IPS-18a (cell line): ENCODE measurements around the gene ZNF816.
"Not testable (repeated sequence)": the region's sequence is repeated elsewhere in the genome, so short reads cannot be mapped to it uniquely, and the experiment has no call there.

Source experiments
- H3K27ac ChIP-seq: one replicate; pipeline ENCODE4 v1.5.1; 2013; ENCODE audit warnings: low read length
- H3K27me3 ChIP-seq: one replicate; pipeline ENCODE4 v1.6.1; 2013; ENCODE audit warnings: mild to moderate bottlenecking, low read length; ENCODE audit not compliant: control insufficient read depth, insufficient read depth
- H3K36me3 ChIP-seq: one replicate; pipeline ENCODE4 v1.6.1; 2013; ENCODE audit warnings: low read depth, low read length; ENCODE audit not compliant: control insufficient read depth
- H3K4me1 ChIP-seq: one replicate; pipeline ENCODE4 v1.6.1; 2013; ENCODE audit warnings: low read depth, low read length; ENCODE audit not compliant: control insufficient read depth
- H3K4me3 ChIP-seq: one replicate; pipeline ENCODE4 v1.5.1; 2013; ENCODE audit warnings: low read length
- H3K9ac ChIP-seq: one replicate; pipeline ENCODE4 v1.6.1; 2013; ENCODE audit warnings: mild to moderate bottlenecking, low read length, moderate library complexity
- H3K9me3 ChIP-seq: one replicate; pipeline ENCODE4 v1.6.1; 2013; ENCODE audit warnings: low read depth, low read length; ENCODE audit not compliant: control insufficient read depth

Gene ZNF816

GRCh38 chr19:52942386-52943133 is 20.1 kb downstream of the ZNF816 start:
- H3K36me3 ChIP-seq, result no peaks in the 10 kb centered on the region
- no peaks in the 10 kb centered on the region for H3K9me3 ChIP-seq
- peak overlapping the region; percentile 68 for H3K9ac ChIP-seq
- H3K27me3 ChIP-seq, result no peaks in the 10 kb centered on the region
- peaks cover 13% of the 10 kb centered on the region for H3K4me1 ChIP-seq
- H3K4me3 ChIP-seq, result peak overlapping the region; percentile 89
- H3K27ac ChIP-seq, result no peak overlapping the region

GRCh38 chr19:52941941-52942385 is 20.7 kb downstream of the ZNF816 start:
- no peaks in the 10 kb centered on the region for H3K36me3 ChIP-seq
- H3K27me3 ChIP-seq, result no peaks in the 10 kb centered on the region
- peaks cover 13% of the 10 kb centered on the region for H3K4me1 ChIP-seq
- H3K4me3 ChIP-seq, result peak overlapping the region; percentile 89
- H3K9me3 ChIP-seq, result no peaks in the 10 kb centered on the region
- peak overlapping the region; percentile 68 for H3K9ac ChIP-seq
- H3K27ac ChIP-seq, result no peak overlapping the region

DNA sequence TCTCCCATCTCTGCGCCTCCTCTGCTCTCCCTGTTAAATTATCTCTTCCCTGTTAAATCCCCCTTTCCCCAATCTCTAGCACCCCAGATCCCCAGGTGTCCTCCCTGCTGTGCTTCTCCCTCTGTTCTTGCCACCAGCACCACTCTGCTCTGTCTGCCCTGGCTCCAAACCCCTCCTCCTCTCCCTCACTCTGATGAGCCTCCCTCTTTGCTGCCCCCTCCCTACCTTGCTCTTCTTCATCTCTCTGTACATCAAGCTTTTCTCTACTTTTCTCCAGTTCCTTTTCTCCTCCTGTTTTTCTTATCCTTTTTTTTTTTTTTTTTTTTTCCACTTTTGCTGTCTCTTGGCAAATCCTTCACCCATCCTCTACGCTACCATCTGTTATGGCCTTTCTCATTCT is 21.2 kb downstream of the ZNF816 start:
- peak overlapping the region; percentile 89 for H3K4me3 ChIP-seq
- peak overlapping the region; percentile 68 for H3K9ac ChIP-seq
- peaks cover 13% of the 10 kb centered on the region for H3K4me1 ChIP-seq
- not testable (repeated sequence) for H3K27me3 ChIP-seq, H3K9me3 ChIP-seq, H3K27ac ChIP-seq, H3K36me3 ChIP-seq

DNA sequence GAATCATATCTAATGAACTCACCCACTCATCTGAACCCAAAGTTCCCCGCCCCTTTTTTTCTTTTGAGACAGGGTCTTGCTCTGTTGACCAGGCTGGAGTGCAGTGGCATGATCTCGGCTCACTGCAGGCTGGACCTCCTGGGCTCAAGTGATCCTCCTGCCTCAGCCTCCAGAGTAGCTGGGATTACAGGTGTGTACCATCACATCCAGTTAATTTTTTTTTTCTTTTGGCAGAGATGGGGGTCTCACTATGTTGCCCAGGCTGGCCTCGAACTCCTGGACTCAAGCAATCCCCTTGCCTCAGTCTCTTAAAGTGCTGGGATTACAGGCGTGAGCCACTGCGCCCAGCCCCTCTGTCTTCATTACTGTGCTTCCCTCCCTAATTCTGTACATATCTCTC is 21.8 kb downstream of the ZNF816 start:
- H3K27me3 ChIP-seq, H3K9ac ChIP-seq, H3K9me3 ChIP-seq, H3K27ac ChIP-seq, H3K4me3 ChIP-seq, H3K36me3 ChIP-seq: not testable (repeated sequence)
- peaks cover 13% of the 10 kb centered on the region for H3K4me1 ChIP-seq

DNA sequence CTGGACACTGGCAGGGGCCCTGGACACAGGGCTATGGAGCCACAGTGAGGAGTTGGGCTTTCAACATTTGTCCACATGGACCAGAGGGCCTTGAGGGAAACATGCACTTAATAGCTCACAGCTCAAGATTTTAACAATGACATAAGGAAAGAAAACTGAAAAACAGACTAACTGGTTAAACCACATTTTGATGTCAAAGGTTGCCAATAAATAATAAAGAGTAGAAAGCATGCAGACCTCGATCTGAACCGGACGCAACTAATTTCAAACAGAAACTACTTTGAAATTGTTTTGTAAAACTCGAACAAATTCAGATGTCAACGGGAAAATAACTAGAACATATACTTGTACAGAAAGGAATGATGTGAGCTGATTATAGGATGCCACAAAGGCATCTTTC is 23.9 kb downstream of the ZNF816 start:
- Histone ChIP-seq H3K4me1 (no peaks in the 10 kb centered on the region), H3K36me3 (no peaks in the 10 kb centered on the region)

DNA sequence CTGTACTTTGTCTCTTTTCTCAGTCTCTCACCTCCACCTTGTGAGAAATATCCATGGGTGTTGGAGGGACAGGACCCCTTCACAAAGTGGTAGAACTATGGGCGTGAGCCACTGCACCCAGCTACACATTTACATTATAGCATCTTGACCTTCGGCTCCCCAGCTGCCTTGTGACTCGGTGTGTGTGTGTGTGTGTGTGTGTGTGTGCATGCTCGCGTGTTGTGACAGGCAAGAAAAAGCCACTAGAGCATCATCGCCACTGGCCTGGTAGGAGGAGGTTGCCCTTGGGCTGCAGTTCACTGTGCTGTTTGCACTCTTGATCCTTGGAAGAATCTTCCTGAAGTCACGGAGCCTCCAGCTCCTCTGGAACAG is 25.7 kb downstream of the ZNF816 start:
- Histone ChIP-seq H3K4me3 (no peak overlapping the region), H3K27ac (no peak overlapping the region), H3K36me3 (no peaks in the 10 kb centered on the region), H3K9me3 (no peaks in the 10 kb centered on the region), H3K9ac (no peak overlapping the region), H3K27me3 (no peaks in the 10 kb centered on the region), H3K4me1 (no peaks in the 10 kb centered on the region)

More for the DNA sequence above, 23.9 kb downstream of the ZNF816 start:
- Histone ChIP-seq H3K4me3 (no peak overlapping the region), H3K9me3 (no peaks in the 10 kb centered on the region), H3K9ac (no peak overlapping the region), H3K27me3 (no peaks in the 10 kb centered on the region), H3K27ac (no peak overlapping the region)

GRCh38 chr19:52936151-52936953 is 26.3 kb downstream of the ZNF816 start:
- no peaks in the 10 kb centered on the region for H3K27me3 ChIP-seq
- H3K36me3 ChIP-seq, result no peaks in the 10 kb centered on the region
- H3K4me3 ChIP-seq, result no peak overlapping the region
- no peak overlapping the region for H3K27ac ChIP-seq
- no peaks in the 10 kb centered on the region for H3K9me3 ChIP-seq
- no peak overlapping the region for H3K9ac ChIP-seq
- no peaks in the 10 kb centered on the region for H3K4me1 ChIP-seq

GRCh38 chr19:52935434-52935833 is 27.2 kb downstream of the ZNF816 start:
- Histone ChIP-seq H3K4me3 (no peak overlapping the region), H3K27me3 (no peaks in the 10 kb centered on the region), H3K36me3 (no peaks in the 10 kb centered on the region), H3K9ac (no peak overlapping the region), H3K4me1 (no peaks in the 10 kb centered on the region), H3K9me3 (no peaks in the 10 kb centered on the region), H3K27ac (no peak overlapping the region)

DNA sequence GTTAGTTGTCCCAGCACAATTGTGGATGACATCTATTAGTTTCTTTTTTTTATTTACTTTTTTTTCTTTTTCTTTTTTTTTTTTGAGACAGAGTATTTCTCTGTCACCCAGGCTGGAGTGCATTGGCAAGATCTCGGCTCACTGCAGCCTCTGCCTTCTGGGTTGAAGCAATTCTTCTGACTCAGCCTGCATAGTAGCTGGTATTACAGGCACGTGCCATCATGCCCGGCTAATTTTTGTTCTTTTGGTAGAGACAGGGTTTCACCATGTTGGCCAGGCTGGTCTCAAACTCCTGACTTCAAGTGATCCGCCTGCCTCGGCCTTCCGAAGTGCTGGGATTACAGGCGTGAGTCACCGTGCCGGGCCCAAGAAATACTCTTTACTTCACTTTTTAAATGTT is 38.0 kb downstream of the ZNF816 start:
- not testable (repeated sequence) for H3K9me3 ChIP-seq, H3K4me3 ChIP-seq, H3K27ac ChIP-seq, H3K9ac ChIP-seq, H3K27me3 ChIP-seq
- H3K36me3 ChIP-seq, result peaks cover 15% of the 10 kb centered on the region
- peaks cover 11% of the 10 kb centered on the region for H3K4me1 ChIP-seq

DNA sequence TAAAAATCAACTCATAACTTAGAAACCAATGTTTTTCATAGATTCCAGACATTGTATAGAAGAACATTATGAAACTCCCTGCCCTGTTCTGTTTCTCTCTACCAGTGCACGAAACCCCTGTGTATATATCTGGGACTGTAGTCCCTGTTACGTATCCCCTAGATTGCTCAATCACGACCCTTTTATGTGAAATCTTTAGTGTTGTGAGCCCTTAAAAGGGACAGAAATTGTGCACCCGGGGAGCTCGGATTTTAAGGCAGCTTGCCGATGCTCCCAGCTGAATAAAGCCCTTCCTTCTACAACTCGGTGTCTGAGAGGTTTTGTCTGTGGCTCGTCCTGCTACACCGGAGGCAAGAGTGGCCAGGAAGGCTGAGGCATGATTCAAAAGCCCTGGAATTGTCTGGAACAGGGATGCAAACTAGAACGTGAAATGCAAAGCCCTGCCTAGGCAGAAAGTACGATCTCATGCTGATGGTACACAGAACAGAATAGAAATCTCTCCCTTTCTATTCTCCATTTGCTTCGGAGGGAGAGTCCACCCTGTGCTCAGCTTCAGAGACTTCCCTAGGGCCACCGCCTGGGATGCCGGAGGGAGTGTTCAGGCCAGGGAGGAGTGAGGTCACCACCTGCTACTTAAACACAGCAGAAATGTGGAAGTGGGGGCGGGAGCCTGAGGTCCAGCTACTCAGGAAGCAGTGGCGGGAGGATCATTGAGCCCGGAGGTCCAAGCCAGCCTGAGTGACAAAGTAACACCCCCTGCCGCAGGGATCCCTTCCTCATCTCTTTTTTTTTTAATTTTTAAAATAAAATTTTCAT is 38.7 kb downstream of the ZNF816 start:
- Histone ChIP-seq H3K36me3 (peaks cover 8% of the 10 kb centered on the region), H3K9ac (no peak overlapping the region), H3K9me3 (no peaks in the 10 kb centered on the region), H3K4me1 (peaks cover 11% of the 10 kb centered on the region), H3K27ac (no peak overlapping the region), H3K4me3 (peak overlapping the region; percentile 95), H3K27me3 (no peaks in the 10 kb centered on the region)
